CD4-positive, alpha-beta memory T cell (primary cell): ENCODE data around the gene TNS1. TPM values are rescaled to one million over a fixed set of nuclear protein-coding genes. Genes with fewer than 3 reads are reported as not detected.

Source experiments
- CTCF ChIA-PET: fragments of 350-600 bp; sonication (Branson Sonifier 250); formaldehyde crosslinking; loops from one replicate; lab custom pipeline; 2021; ENCODE audit warnings: inconsistent platforms; ENCODE audit not compliant: partially characterized antibody; lab: Charles Lee
- POLR2A ChIA-PET: fragments of 350-600 bp; sonication (Branson Sonifier 250); formaldehyde crosslinking; loops from one replicate; lab custom pipeline; 2021; ENCODE audit not compliant: partially characterized antibody; lab: Charles Lee
- DNase-seq, 5 donors: peaks; one replicate each; pipeline versions ENCODE4 v3.0.0 to v3.0.0-alpha.2; 2020 to 2022; ENCODE audit warnings: mixed read lengths in 1 of 5
- H3K27ac ChIP-seq: one replicate; pipeline ENCODE4 v1.7.0; 2013; ENCODE audit warnings: low read depth, low read length
- H3K27me3 ChIP-seq: 2 replicates; pipeline ENCODE4 v1.7.0; 2013; ENCODE audit warnings: mild to moderate bottlenecking, low read length, moderate library complexity; ENCODE audit not compliant: insufficient read depth
- H3K36me3 ChIP-seq: 2 replicates; pipeline ENCODE4 v1.7.0; 2013; ENCODE audit warnings: mild to moderate bottlenecking, low read length, moderate library complexity; ENCODE audit not compliant: insufficient read depth
- H3K4me1 ChIP-seq: 2 replicates; pipeline ENCODE4 v1.7.0; 2013; ENCODE audit warnings: mild to moderate bottlenecking, low read length, moderate library complexity; ENCODE audit not compliant: insufficient read depth
- H3K4me3 ChIP-seq, 2 donors: one replicate each; pipeline ENCODE4 v1.7.0; 2013; ENCODE audit warnings: low read length in 2 of 2, mild to moderate bottlenecking in 1 of 2
- H3K9me3 ChIP-seq, 2 donors: one replicate each; pipeline ENCODE4 v1.7.0; 2013; ENCODE audit warnings: low read length in 2 of 2, control low read depth in 1 of 2; ENCODE audit not compliant: control insufficient read depth in 1 of 2
- H3K27ac Mint-ChIP-seq, 7 donors: one replicate each; pipeline ENCODE4 v1.8.0; 2020 to 2021; ENCODE audit warnings: mixed read lengths in 7 of 7, mild to moderate bottlenecking in 6 of 7, inconsistent platforms in 3 of 7, moderate library complexity in 3 of 7
- H3K27me3 Mint-ChIP-seq, 2 donors: one replicate each; pipeline ENCODE4 v1.8.0; 2020 to 2021; ENCODE audit warnings: mixed read lengths in 2 of 2
- H3K36me3 Mint-ChIP-seq, 2 donors: one replicate each; pipeline ENCODE4 v1.8.0; 2020 to 2021; ENCODE audit warnings: mixed read lengths in 2 of 2, inconsistent platforms in 1 of 2, mild to moderate bottlenecking in 1 of 2
- H3K4me1 Mint-ChIP-seq, 4 donors: one replicate each; pipeline ENCODE4 v1.8.0; 2020 to 2021; ENCODE audit warnings: mixed read lengths in 4 of 4, mild to moderate bottlenecking in 1 of 4
- H3K4me3 Mint-ChIP-seq, 8 donors: one replicate each; pipeline ENCODE4 v1.8.0; 2020 to 2021; ENCODE audit warnings: mixed read lengths in 8 of 8, mild to moderate bottlenecking in 7 of 8, moderate library complexity in 6 of 8, inconsistent platforms in 3 of 8
- H3K9me3 Mint-ChIP-seq, 8 donors: one replicate each; pipeline ENCODE4 v1.8.0; 2020 to 2021; ENCODE audit warnings: mixed read lengths in 8 of 8, mild to moderate bottlenecking in 5 of 8, inconsistent platforms in 3 of 8, moderate library complexity in 1 of 8
- intact Hi-C: fragments of 100-400 bp; cut with micrococcal nuclease; formaldehyde crosslinking; loops from one replicate; pipeline ENCODE4 v1.15.1; 2023
- polyA plus RNA-seq, 2 donors: library from polyadenylated mRNA; unstranded; fragments of 300-500 nt; fragmentation: Illumina TruSeq; gene quantifications; one replicate each; pipeline ENCODE4 v1.2.3, GENCODE V29; 2021
- total RNA-seq, 2 experiments: library from RNA; stranded (reverse); gene quantifications; one replicate each; pipeline ENCODE4 v1.2.3, GENCODE V29; 2021

The TNS1 gene
- total and polyA plus RNA-seq, 4 experiments from 2014 or later, result 0.78 to 1.2 TPM; not detected in 2

GRCh38 chr2:218009231-218009630 lies 6.4 kb upstream of the TNS1 start:
- H3K4me1 Mint-ChIP-seq, result peaks cover 1 to 18% (median 6%) of the 10 kb centered on the region in 4 donors
- Histone ChIP-seq H3K4me1 (peaks cover 11% of the 10 kb centered on the region), H3K27ac (no peak overlapping the region), H3K9me3 (no peaks in the 10 kb centered on the region), H3K4me3 (no peak overlapping the region), H3K36me3 (no peaks in the 10 kb centered on the region), H3K27me3 (no peaks in the 10 kb centered on the region)
- no peak overlapping the region for H3K27ac Mint-ChIP-seq
- H3K4me3 Mint-ChIP-seq, result peak overlapping the region in 6 of 8 donors; percentile 29 to 71 (median 49)
- no peaks in the 10 kb centered on the region for H3K36me3 Mint-ChIP-seq
- intact Hi-C loops, result no loop called here
- ChIA-PET CTCF (interaction anchor here (2.0 kb wide), 1 partner anchor 15 kb away, joined by 6 read pairs; no protein-coding TSS in a partner anchor), POLR2A (no interaction called here)
- peaks cover 26 to 37% of the 10 kb centered on the region in 2 donors for H3K27me3 Mint-ChIP-seq
- H3K9me3 Mint-ChIP-seq, result no peaks in the 10 kb centered on the region
- DNase-seq, result no peak

- Histone ChIP-seq H3K4me3 (no peak overlapping the region), H3K27ac (no peak overlapping the region), H3K4me1 (peaks cover 11% of the 10 kb centered on the region), H3K36me3 (no peaks in the 10 kb centered on the region), H3K9me3 (no peaks in the 10 kb centered on the region), H3K27me3 (no peaks in the 10 kb centered on the region)
- CTCF ChIA-PET, result interaction anchor here (0.7 to 2.0 kb wide), 3 partner anchors 14 to 20 kb away, joined by 3 to 6 read pairs (median 3); no protein-coding TSS in a partner anchor
- H3K4me3 Mint-ChIP-seq, result peak overlapping the region in 2 of 8 donors; percentile 17 to 71
- intact Hi-C loops, result no loop called here
- H3K27ac Mint-ChIP-seq, result no peak overlapping the region
- peaks cover 1 to 18% (median 6%) of the 10 kb centered on the region in 4 donors for H3K4me1 Mint-ChIP-seq
- no peaks in the 10 kb centered on the region for H3K36me3 Mint-ChIP-seq
- H3K27me3 Mint-ChIP-seq, result peaks cover 26 to 34% of the 10 kb centered on the region in 2 donors
- no peak for DNase-seq
- POLR2A ChIA-PET, result no interaction called here
- H3K9me3 Mint-ChIP-seq, result no peaks in the 10 kb centered on the region
Observed at GRCh38 chr2:218008060-218009040, 5.6 kb upstream of the TNS1 start.

- Histone ChIP-seq H3K27ac (no peak overlapping the region), H3K9me3 (no peaks in the 10 kb centered on the region), H3K4me1 (peaks cover 11% of the 10 kb centered on the region), H3K4me3 (no peak overlapping the region), H3K27me3 (no peaks in the 10 kb centered on the region), H3K36me3 (no peaks in the 10 kb centered on the region)
- DNase-seq, result no peak
- Mint-ChIP-seq H3K36me3 (no peaks in the 10 kb centered on the region), H3K9me3 (no peaks in the 10 kb centered on the region), H3K4me3 (no peak overlapping the region), H3K27ac (no peak overlapping the region), H3K27me3 (peaks cover 16 to 27% of the 10 kb centered on the region in 2 donors), H3K4me1 (peaks cover 1 to 18% (median 6%) of the 10 kb centered on the region in 4 donors)
- CTCF ChIA-PET, result interaction anchor here (0.6 to 1.3 kb wide), 2 partner anchors 13 to 19 kb away, joined by 3 to 4 read pairs; no protein-coding TSS in a partner anchor
- intact Hi-C loops, result no loop called here
- POLR2A ChIA-PET, result no interaction called here
Observed at GRCh38 chr2:218006741-218007140, 3.9 kb upstream of the TNS1 start.

GRCh38 chr2:218005486-218005885 lies 2.7 kb upstream of the TNS1 start:
- no peaks in the 10 kb centered on the region for H3K27me3 ChIP-seq
- ChIA-PET POLR2A (no interaction called here), CTCF (no interaction called here)
- no peaks in the 10 kb centered on the region for H3K9me3 Mint-ChIP-seq
- H3K27ac Mint-ChIP-seq, result peak overlapping the region in 2 of 7 donors; percentile 13 to 58
- H3K4me1 ChIP-seq, result peaks cover 5% of the 10 kb centered on the region
- DNase-seq, result no peak
- no peaks in the 10 kb centered on the region for H3K9me3 ChIP-seq
- no peak overlapping the region for H3K4me3 Mint-ChIP-seq
- H3K27ac ChIP-seq, result no peak overlapping the region
- H3K36me3 ChIP-seq, result no peaks in the 10 kb centered on the region
- intact Hi-C loops, result no loop called here
- H3K36me3 Mint-ChIP-seq, result no peaks in the 10 kb centered on the region
- H3K4me3 ChIP-seq, result no peak overlapping the region
- peaks cover 5 to 22% of the 10 kb centered on the region in 2 donors for H3K27me3 Mint-ChIP-seq
- peaks cover 0 to 12% (median 1%) of the 10 kb centered on the region in 4 donors for H3K4me1 Mint-ChIP-seq

- H3K9me3 ChIP-seq, result no peaks in the 10 kb centered on the region
- intact Hi-C loops, result no loop called here
- Mint-ChIP-seq H3K9me3 (no peaks in the 10 kb centered on the region), H3K27me3 (peaks cover 5 to 22% of the 10 kb centered on the region in 2 donors), H3K36me3 (no peaks in the 10 kb centered on the region), H3K4me3 (no peak overlapping the region), H3K27ac (no peak overlapping the region), H3K4me1 (peaks cover 0 to 12% (median 1%) of the 10 kb centered on the region in 4 donors)
- CTCF ChIA-PET, result interaction anchor here (1.2 kb wide), 1 partner anchor 11 kb away, joined by 5 read pairs; no protein-coding TSS in a partner anchor
- POLR2A ChIA-PET, result no interaction called here
- H3K4me3 ChIP-seq, result no peak overlapping the region
- H3K36me3 ChIP-seq, result no peaks in the 10 kb centered on the region
- H3K27me3 ChIP-seq, result no peaks in the 10 kb centered on the region
- no peak overlapping the region for H3K27ac ChIP-seq
- no peak for DNase-seq
- peaks cover 5% of the 10 kb centered on the region for H3K4me1 ChIP-seq
Observed at GRCh38 chr2:218005028-218005427, 2.2 kb upstream of the TNS1 start.

GRCh38 chr2:218003981-218004419 lies 1.2 kb upstream of the TNS1 start:
- Mint-ChIP-seq H3K27me3 (peaks cover 5 to 19% of the 10 kb centered on the region in 2 donors), H3K36me3 (no peaks in the 10 kb centered on the region)
- DNase-seq, result no peak

More at GRCh38 chr2:218003981-218004419, 1.2 kb upstream of the TNS1 start:
- no peaks in the 10 kb centered on the region for H3K36me3 ChIP-seq
- Mint-ChIP-seq H3K4me3 (no peak overlapping the region), H3K4me1 (peaks cover 0 to 4% (median 0%) of the 10 kb centered on the region in 4 donors), H3K9me3 (no peaks in the 10 kb centered on the region), H3K27ac (no peak overlapping the region)
- intact Hi-C loops, result no loop called here
- H3K9me3 ChIP-seq, result no peaks in the 10 kb centered on the region
- ChIA-PET CTCF (interaction anchor here (1.2 kb wide), 1 partner anchor 10 kb away, joined by 5 read pairs; no protein-coding TSS in a partner anchor), POLR2A (no interaction called here)
- H3K27me3 ChIP-seq, result no peaks in the 10 kb centered on the region
- H3K4me1 ChIP-seq, result no peaks in the 10 kb centered on the region
- no peak overlapping the region for H3K4me3 ChIP-seq
- H3K27ac ChIP-seq, result no peak overlapping the region
